ENCODE data around the gene NT5M.
"Not testable (repeated sequence)": the region's sequence is repeated elsewhere in the genome, so short reads cannot be mapped to it uniquely, and the experiment has no call there.

The NT5M gene

DNA sequence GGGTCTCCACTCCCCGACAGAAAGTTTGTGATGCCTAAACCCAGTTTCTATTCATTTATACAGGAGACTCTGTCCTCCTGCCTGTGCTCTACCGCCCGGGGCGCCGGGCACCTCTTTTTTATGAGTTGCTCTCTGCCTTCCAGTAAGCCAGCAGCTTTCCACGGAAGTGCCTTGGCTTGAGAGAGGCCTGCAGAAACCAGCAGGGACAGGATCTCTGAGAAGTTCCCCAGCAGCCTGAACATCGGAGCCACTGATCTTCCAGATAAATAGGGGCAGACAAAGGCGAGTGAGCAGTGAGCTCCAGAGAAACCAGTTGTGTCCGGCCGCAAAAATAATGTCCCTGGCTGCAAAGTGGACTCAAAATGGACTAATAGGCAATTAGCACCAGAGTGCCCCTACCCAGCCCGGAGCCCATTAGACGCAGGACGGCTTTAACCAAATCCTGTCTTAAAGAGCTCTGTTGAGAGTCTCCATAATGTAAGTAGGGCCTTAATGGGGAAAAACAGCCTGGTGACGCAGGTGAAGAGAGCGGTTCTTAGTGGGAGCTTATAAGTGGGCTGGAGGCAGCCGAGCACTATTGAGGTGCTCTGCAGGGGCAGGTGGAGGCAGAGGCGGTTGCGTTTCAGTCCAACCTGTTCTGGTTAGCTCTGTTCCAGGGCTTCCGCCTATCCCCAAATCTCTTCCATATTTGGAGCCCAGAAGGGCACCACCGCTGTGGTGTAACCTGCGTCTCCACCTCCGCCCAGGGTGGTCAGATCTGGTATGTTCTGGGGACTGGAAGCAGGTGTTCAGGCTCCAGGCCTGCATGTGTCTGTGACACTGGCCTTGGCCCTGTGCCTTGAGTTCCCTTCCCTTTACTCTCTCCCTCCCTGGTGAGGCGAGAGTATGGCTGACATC, 74.1 kb downstream of the NT5M start:
- no peak for DNase-seq

DNA sequence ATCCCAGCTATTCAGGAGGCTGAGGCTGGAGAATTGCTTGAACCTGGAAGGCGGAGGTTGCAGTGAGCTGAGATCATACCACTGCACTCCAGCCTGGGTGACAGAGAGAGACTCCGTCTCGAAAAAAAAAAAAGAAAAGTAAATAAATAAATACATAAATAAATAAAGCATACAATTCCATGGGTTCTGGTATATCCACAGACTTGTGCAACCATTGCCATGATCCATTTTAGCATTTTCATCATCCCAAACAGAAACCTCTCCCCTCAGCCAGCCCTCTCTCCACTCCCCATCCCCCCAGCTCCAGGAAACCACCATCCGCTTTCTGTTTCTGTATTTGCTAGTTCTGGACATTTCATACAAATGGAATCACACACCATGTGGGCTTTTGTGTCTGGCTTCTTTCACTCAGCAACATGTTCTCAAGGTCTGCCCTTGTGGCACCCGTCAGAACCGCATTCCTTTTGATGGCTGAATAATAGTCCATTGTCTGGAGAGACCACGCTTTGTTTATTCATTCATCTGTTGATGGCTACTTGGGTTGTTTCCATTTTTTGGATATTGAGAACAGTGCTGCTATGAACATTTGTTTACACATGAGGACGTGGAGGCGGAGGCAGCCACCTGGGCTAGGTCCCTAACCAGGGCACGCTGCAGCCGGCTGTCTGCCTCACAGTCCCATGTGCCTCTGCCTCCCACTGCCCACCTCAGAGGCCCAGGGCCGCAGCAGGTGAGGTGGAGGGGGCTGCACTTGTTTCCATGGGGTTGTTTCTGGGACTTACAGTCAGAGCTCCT, 76.2 kb downstream of the NT5M start:
- DNase-seq, result no peak

DNA sequence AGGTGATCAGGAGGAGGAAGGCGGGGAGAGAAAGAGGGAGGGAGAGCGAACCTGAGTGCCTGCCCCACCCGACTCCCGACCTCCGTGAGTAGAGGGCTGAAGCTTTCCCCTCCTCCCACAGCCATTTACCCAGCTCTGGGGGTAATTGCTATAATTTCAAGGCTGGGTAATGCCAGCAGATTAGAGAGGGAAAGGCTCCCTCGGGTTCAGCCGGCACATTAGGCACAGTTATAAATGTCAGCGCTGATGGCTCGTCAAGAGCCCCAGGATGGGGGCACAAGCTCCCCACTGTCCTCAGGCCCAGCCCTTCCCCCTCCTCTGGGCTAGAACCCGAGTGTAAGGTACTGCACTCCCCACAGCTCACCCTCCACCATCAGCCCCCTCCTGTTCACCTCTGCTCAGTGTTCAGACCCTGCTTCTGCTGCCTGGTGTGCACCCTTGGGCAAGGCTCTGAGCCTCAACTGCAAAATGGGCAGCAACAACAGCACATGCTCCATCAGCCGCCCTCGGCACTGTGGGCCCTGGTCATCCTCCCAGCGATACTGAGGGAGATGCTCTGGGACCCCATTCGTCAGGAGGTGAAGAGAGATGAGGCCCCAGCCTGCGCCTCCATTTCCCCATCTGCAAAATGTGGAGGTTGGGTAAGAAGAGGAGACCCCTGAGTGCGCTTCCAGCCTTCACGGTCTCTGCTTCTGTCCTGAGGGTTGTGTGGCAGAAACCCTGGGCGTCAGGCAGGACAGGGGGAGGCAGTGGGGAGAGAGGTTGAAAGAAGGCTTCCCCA, 77.2 kb downstream of the NT5M start:
- DNase-seq, result no peak

DNA sequence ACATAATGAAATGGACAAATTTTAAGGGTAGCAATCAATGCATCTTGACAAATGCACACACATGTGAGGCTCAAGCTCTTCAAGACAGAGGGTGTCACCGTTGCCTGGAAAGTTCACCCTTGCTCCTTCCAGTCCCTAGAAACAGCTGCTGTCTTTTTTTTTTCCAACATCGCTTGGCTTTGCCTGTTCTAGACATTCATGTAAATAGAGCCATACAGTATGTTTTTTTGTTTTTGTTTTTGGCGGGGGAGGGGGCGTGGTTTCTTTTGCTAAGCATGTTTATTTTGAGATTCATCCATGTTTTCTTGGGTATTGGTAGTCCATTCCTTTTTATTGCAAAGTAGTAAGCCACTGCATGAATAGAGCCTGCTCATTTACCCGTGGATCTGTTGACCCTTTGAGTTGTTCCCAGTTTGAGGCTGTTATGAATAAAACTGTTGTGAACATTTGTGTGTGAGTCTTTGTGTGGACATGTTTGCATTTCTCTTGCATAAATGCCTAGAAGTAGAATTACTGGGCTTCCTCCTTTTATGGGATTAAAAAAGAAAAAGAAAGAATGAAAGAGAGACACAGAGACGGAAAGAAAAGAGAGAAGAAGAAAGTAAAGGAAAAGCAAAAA, 78.4 kb downstream of the NT5M start:
- no peak for DNase-seq

DNA sequence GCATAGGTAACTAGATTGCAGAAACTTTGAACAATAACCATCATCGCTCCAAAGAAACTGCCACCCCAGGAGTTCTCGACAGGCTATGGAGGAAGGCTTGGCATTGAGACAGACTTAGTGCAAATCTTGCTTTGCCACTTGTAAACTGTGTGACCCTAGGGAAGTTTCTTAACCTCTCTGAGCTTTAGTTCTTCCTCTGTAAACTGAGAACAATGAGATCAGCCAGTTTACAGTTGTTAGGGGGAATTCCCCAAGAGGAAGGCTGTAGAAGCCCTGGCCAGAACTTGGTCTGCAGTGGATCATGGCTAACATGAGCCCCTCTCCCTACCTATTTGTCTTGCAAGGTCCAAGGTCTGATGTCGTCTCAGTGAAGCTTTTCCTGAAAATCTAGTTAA, 78.9 kb downstream of the NT5M start:
- no peak for DNase-seq

DNA sequence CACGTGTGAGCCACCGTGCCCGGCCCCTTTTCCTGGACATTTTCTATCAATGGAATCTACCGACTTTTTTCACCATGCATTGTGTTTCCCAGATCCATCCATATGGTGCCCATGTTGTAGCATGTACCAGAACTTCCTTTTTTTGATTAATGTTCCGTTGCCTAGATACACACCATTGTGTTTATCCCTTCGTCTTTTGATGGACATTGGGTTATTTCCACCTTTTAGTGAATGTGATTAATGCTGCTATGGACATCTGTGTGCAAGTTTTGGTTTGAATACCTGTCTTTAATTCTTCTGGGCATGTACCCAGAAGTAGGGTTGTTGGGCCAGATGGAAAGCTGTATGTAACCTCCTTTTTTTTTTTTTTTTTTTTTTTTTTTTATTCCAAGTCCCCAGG, 79.8 kb downstream of the NT5M start:
- DNase-seq, result no peak

DNA sequence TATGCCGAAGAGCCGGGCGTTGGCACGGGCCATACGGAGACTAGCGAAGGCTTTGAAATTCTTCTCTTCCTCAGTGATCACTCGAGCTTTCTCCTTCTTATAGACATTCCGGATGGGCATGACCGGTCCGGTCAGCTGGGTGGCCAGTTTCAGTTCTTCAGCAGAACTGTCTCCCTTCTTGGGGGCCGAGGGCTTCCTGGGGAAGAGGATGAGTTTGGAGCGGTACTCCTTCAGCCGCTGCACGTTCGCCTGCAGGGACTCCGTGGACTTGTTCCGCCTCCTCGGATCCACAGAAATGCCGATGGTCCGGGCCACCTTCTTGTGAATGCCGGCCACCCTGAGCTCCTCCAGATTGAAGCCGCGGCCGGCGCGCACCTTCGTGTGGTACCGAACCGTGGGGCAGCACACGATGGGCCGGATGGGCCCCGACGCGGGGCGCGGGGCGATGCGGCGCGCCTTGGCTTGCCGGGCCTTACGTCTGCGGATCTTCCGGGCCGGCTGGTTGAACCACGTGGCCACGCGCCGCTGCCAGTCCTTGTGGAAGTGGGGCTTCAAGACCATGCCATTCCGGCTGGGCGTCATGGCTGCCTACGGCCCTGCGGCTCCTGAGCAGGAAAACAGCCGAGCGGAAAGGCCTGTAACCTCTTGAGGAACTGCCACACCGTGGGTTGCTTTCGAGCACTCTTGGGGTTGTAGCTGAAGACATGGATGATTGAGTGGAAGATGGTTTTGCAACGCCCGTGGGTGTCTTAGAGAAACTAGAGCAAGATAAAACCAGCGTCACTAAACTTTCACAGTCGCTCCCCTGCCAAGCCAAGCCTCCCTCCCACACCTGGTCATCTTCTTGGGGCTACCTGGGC, 80.5 kb downstream of the NT5M start:
- not testable (repeated sequence) for DNase-seq

DNA sequence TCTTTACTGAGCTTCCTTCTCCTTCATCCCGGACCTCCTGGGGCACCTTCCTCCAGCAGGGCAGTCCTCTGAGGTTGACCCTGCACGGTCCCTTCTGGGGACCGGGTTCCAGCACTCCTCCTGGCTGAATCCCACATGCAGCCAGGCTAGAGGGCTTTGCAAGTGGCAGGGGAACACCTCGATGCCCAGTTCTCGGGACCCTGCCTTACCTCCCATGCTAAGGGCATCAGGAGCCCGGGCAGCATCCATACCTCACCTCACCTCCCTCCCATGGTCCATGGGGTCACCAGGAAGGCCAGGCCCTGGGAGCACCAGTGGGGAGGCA, 81.1 kb downstream of the NT5M start:
- DNase-seq, result no peak

DNA sequence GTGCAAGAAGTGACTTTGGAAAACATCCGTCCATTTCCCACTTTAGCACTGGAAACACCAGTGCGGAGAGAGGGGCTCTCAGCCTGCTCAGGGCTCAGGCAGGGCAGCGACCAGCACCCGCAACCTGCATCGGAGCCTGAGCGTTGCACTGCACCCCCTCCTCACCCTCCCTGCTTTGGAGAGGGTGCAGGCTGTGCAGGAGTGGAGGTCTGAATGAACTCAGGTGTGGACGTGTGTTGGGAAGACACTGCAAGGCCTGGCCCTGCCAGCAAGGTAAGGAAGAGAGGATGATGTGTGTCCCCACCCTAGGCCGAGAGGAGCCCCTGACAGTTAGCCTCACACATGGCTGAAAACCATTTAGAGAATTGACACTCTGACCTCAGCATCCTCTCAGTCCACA, 81.8 kb downstream of the NT5M start:
- no peak for DNase-seq

DNA sequence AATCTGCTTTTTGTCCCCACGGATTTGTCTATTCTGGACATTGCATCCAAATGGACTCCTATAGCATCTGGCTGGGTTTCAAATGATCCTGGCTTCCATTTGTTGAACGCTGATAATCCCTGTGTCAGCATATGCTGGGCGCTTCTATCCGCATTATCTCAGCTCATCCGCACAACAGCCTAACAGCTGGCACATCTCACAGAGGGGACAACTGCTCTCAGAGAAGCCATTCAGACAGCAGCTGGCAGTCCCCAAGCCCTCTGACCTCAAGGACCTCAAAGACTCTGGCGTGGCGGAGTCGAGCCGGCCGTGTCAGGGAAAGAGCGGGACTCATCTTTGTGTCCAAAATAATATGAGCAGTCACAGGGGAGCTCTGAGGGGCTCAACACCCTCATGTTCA, 82.3 kb downstream of the NT5M start:
- DNase-seq, result no peak

DNA sequence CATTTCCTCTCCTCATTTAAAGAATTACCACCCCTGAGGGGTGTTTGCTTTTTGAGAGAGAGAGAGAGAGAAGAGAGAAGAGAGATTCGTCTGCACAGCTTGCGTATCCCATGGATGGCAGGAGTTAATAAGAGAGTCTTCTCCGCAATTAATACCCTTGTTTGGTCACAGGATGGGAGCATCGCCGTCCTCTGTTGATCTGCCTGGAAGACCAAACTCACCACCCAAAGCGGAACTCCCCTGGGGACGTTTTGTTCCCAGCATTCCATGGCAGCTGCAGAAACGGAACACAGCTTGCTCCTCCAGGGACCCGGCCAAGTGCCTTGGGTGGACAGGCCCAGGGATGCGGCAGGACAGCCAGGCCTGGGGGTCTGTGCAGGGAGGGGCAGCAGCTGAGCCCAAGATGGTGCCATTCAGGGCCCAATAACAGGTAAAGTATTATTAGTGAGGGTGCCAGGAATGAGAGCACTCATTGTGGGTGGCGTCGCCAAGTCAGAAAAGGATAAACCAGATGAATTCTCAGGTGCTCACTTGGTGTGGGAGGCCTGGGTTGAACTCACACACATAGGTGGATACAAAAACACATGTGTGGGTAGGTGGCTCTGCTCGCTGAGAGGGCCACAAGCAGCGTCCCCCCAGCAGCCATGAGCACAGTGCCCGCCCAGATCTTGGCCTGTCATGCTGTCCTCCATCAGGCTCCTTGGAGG, 83.1 kb downstream of the NT5M start:
- DNase-seq, result no peak

DNA sequence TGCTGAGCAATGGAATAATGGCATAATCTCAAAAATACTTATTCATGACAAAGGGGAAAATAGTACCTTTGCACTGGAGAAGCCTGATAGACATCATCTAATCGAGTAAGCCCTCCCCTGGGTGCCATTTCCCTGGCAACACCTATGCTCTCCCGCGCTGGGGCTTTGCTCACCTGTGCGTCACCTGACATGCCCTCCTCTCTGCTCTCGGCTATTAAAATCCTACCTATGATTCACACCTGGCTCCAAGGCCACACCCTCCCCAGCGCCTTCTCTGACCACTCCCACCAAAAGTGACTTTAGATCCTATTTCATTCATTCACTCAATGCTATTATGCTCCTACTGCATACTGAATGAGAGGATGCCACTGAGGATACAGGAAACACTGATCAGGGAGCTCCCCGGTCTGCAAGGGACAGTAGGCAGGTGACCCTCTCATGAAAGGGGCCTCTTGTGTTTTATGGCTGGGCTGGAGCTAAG, 83.9 kb downstream of the NT5M start:
- DNase-seq, result no peak

DNA sequence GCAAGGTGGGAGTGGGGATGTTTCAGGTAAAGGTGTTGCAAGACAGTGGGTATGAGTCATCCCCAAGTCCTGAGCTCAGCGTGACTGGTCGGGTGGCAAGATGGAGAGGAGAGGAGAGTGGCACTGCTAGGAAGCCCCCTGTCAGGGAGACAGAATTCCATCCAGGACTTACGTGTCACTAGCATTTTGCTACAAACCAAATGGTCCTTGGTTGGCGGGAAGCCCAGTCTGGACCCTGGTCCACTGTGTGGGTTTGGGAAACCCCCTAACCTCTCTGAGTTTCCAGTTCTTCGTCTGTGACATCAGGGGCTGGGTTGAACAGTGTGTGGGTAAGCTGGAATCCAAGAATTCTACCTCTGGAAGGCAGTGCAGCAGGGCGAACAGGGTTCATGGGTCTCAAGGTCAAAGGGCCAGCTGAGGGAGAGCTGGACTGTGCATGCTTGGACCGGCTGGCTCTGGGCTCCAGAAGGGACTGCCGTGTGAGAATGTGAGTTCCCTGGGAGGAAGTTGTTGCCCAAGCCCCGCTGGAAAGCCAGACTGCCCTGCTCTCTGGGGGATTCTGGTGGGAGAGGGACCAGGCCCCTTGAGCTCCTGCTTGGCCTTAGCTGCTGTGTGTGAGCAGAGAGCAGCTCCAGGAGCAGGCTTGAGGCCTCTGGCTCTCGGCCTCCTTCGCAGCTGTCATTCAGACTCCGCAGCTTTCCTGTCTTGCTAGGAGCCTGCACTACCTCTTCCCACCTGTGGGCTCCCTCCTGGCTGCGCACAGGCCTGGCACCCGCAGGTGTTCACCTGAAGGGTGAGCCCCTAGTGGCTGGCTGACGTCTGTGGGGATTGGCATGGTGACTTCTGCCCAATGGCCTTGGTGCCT, 84.6 kb downstream of the NT5M start:
- no peak for DNase-seq

DNA sequence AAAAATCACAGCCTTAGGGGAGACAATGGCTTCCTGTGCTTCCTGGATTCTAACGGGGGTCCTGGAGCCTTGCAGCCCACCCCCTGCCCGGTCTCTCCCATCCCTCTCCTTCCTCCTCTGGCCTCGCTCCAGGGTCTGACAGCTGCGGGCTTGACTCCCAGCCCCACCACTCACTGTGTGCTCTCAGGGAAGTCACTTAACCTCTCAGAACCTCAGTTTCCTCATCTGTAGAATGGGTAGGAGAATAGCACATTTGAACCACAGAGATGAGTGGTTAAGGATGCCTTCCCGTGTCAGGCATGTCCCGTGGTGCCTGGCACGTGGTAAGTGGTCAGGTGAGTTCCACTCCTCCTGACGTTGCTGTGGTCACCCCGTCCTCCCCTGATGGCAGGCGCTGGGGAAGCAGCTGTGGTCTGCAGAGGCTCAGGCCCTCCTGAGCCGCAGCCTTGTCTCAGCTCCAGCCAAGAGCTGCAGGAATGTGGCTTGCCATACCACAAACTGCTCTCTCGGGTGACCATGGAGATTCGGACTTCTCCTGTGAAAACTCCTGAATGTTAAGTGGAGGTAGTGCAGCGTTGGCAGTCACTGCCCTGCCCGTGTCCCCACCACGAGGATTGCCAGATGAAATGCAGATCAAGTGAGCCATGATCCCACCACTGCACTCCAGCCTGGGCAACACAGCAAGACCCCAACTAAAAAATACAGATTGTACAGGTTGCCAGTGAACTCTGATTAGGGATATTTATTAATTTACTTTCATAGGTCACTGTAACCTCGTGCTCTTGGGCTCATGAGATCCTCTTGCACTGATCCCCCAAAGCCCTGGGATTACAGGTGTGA, 85.7 kb downstream of the NT5M start:
- no peak for DNase-seq

DNA sequence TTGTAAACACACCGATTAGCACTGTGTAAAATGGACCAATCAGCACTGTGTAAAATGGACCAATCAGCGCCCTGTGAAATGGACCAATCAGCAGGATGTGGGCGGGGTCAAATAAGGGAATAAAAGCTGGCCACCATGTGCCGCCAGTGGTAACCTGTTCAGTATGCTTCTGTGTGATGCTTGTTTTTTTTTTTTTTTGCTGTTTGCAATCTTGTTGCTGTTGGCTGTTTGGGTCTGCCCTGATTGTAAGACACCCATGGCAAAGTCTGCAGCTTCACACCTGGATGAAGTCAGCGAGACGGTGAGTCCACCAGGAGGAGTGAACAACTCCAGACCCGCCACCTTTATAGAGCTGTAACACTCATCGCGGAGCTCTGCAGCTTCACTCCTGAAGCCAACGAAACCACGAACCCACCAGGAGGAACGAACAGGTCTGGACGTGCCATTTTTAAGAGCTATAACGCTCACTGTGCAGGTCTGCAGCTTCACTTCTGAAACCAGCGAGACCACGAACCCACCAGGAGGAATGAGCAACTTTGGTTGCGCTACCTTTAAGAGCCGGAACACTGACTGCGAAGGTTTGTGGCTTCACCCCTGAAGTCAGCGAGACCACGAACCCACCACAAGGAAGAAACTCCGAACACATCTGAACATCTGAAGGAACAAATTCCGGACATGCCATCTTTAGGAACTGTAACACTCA, 88.6 kb downstream of the NT5M start:
- peak; percentile 44 to 51 for DNase-seq

DNA sequence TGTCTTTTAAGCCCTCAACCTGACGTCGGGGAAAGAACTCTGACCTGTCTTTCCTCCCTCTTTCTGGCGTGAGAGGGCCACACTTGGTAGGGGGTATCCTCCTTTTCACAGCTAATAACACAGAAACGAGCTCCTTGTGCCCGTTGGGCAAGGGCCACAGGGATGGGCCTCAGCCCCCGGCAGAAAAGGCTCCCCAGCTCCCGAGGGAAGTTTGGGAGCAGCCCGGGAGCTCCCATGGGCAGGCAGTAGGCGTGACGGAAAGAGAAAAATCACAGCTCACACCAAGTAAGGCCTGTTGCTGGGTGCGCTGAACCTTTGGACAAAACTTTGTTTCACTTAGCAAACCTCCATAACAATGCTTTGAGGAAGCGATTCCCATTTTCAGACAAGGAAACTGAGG, 90.8 kb downstream of the NT5M start:
- DNase-seq, result no peak

DNA sequence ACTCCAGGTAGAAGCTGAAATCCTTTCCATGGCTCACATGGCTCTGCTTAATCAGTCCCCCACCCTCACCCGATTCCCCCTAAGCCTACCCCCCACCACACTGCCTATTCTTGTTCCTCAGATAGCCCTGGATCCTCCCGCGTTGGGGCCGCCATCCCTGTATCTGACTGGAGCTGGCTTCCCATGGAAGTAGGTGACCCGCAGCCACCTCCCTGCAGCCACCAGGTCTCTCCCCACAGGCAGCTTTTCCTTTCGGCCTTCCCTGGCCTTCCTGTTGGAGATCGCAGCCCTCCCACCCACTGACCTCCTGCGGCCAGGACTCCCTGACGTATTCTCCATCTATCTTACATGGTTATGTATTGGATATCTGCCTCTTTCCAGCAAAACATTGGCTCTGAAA, 91.3 kb downstream of the NT5M start:
- no peak for DNase-seq

DNA sequence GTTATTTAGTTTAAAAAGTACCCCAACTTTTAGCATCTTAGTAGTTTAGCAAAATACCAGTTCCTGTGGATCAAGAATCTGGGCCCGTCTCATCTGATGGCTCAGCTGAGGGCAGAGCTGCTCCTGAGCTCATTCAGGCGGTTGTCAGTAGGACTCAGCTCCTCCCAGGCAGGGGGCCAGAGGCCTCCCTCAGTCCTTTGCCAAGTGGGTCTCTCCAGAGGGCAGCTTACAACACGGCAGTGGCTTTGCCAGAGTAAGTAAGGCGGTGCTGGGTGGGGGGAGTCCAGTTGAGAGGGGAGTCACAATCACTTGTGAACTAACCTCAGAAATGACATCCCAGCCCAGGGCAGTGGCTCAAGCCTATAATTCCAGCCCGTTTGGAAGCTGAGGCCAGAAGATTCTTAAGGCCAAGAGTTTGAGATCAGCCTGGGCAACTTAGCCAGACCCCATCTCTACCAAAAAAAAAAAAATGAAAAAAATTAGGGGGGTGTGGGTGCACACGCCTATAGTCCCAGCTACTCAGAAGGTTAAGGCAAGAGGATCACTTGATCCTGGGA, 92.2 kb downstream of the NT5M start:
- no peak for DNase-seq

Measured in stimulated activated CD4-positive, alpha-beta T cell treated with anti-CD3 and anti-CD28 coated beads, Interleukin-2, amount 100 ng/mL, for 48 hours (primary cell).